B cell (primary cell): ENCODE results near the gene CATSPERE. TPM values are rescaled to one million over a fixed set of nuclear protein-coding genes. Genes with fewer than 3 reads are reported as not detected.

Experiments
- ATAC-seq: fragments of 200-7000 bp; cut with Tn5 transposase; one replicate; pipeline ENCODE4 v1.10.0; 2021; ENCODE audit warnings: low read depth, mild to moderate bottlenecking, moderate number of reproducible peaks, moderate library complexity
- CTCF ChIA-PET: fragments of 350-600 bp; sonication (Branson Sonifier 250); formaldehyde crosslinking; loops from one replicate; lab custom pipeline; 2021; ENCODE audit warnings: antibody characterized with exemption, inconsistent platforms; lab: Charles Lee
- POLR2A ChIA-PET: fragments of 350-600 bp; sonication (Branson Sonifier 250); formaldehyde crosslinking; loops from one replicate; lab custom pipeline; 2021; ENCODE audit warnings: antibody characterized with exemption; lab: Charles Lee
- DNase-seq: peaks from one replicate; pipeline ENCODE4 v3.0.0; 2013
- H2AFZ ChIP-seq: 2 replicates; pipeline ENCODE4 v1.6.1; 2012; ENCODE audit warnings: mild to moderate bottlenecking, low read depth, low read length; ENCODE audit not compliant: insufficient read depth, poor library complexity, severe bottlenecking
- H3K27ac ChIP-seq, 2 donors: 1 replicate in 1 of 2; 2 replicates in 1 of 2; pipeline ENCODE4 v1.5.1; 2012 to 2013; ENCODE audit warnings: low read length in 2 of 2, mild to moderate bottlenecking in 2 of 2, moderate library complexity in 1 of 2
- H3K27me3 ChIP-seq, 4 experiments: fragments of 200-600 bp in 1 of 4; sonication (generic) in 1 of 4; replicated peaks in 1 of 4; 1 replicate in 2 of 4; 2 replicates in 2 of 4; pipeline versions ENCODE4 v1.6.1 to v1.7.0; 2013 to 2016; ENCODE audit warnings: low read length in 3 of 4, mild to moderate bottlenecking in 2 of 4, mixed read lengths in 1 of 4, moderate library complexity in 1 of 4; ENCODE audit not compliant: insufficient read depth in 4 of 4, control insufficient read depth in 3 of 4; ENCODE audit errors: control extremely low read depth in 1 of 4
- H3K36me3 ChIP-seq, 2 experiments: replicated peaks in 1 of 2; 1 replicate in 1 of 2; 2 replicates in 1 of 2; pipeline versions ENCODE4 v1.6.1 to v1.7.1; 2013; ENCODE audit warnings: low read length in 1 of 2; ENCODE audit not compliant: insufficient read depth in 2 of 2, control insufficient read depth in 1 of 2; ENCODE audit errors: control extremely low read depth in 1 of 2, extremely low read depth in 1 of 2
- H3K4me1 ChIP-seq, 2 donors: fragments of 200-600 bp in 1 of 2; sonication (generic) in 1 of 2; 1 replicate in 1 of 2; 2 replicates in 1 of 2; pipeline versions ENCODE4 v1.5.1 to v1.6.1; 2013 to 2017; ENCODE audit warnings: low read length in 2 of 2; ENCODE audit not compliant: control insufficient read depth in 2 of 2, insufficient read depth in 2 of 2
- H3K4me2 ChIP-seq: replicated peaks from 2 replicates; pipeline ENCODE3; 2012; ENCODE audit warnings: mild to moderate bottlenecking, low read depth, low read length; ENCODE audit not compliant: poor library complexity, severe bottlenecking
- H3K4me3 ChIP-seq, 5 experiments: fragments of 200-600 bp in 1 of 5; sonication (generic) in 1 of 5; 1 replicate in 3 of 5; 2 replicates in 2 of 5; pipeline versions ENCODE4 v1.5.1 to v1.7.0; 2011 to 2016; ENCODE audit warnings: low read length in 4 of 5, mild to moderate bottlenecking in 4 of 5, low read depth in 2 of 5, control low read depth in 1 of 5, moderate library complexity in 1 of 5; ENCODE audit not compliant: insufficient read depth in 1 of 5; ENCODE audit errors: control extremely low read depth in 1 of 5, extremely low read depth in 1 of 5
- H3K79me2 ChIP-seq: fragments of 200-600 bp; sonication (generic); one replicate; pipeline ENCODE4 v1.6.0; 2016; ENCODE audit warnings: low read length; ENCODE audit not compliant: control insufficient read depth, insufficient read depth
- H3K9ac ChIP-seq: fragments of 200-600 bp; sonication (generic); 2 replicates; pipeline ENCODE4 v1.6.1; 2017; ENCODE audit warnings: mild to moderate bottlenecking, low read length, moderate library complexity
- H3K9me3 ChIP-seq, 3 donors: one replicate each; pipeline versions ENCODE4 v1.6.1 to v1.7.1; 2013; ENCODE audit warnings: low read length in 2 of 3; ENCODE audit not compliant: control insufficient read depth in 2 of 3, insufficient read depth in 1 of 3; ENCODE audit errors: control extremely low read depth in 1 of 3
- H4K20me1 ChIP-seq: 2 replicates; pipeline ENCODE4 v1.6.0; 2012; ENCODE audit warnings: mild to moderate bottlenecking, low read length; ENCODE audit not compliant: insufficient read depth, control insufficient read depth, poor library complexity, severe bottlenecking
- H3K27ac Mint-ChIP-seq: one replicate; pipeline ENCODE4 v1.8.0; 2021; ENCODE audit warnings: mixed read lengths
- H3K27me3 Mint-ChIP-seq: one replicate; pipeline ENCODE4 v1.8.0; 2021; ENCODE audit warnings: mixed read lengths
- H3K4me1 Mint-ChIP-seq: one replicate; pipeline ENCODE4 v1.8.0; 2021; ENCODE audit warnings: mixed read lengths
- H3K4me3 Mint-ChIP-seq: one replicate; pipeline ENCODE4 v1.8.0; 2021; ENCODE audit warnings: mixed read lengths
- H3K9me3 Mint-ChIP-seq: one replicate; pipeline ENCODE4 v1.8.0; 2022; ENCODE audit warnings: mixed read lengths; ENCODE audit not compliant: insufficient read depth
- EZH2 ChIP-seq: IDR thresholded peaks from 2 replicates; pipeline ENCODE4 v1.6.1; 2012; ENCODE audit warnings: borderline replicate concordance, low read depth, mild to moderate bottlenecking, moderate library complexity, low read length; ENCODE audit not compliant: insufficient read depth, poor library complexity, severe bottlenecking
- WGBS: methylation state at CpG from one replicate; pipeline ENCODE4 v1.1.5; 2013; ENCODE audit warnings: missing lambda C conversion rate; ENCODE audit not compliant: insufficient coverage; 5-methylcytosine and 5-hydroxymethylcytosine counted together
- intact Hi-C: fragments of 100-400 bp; cut with micrococcal nuclease; formaldehyde crosslinking; loops from one replicate; pipeline ENCODE4 v1.10.0; 2022
- polyA plus RNA-seq: library from polyadenylated mRNA; depleted of rRNA; stranded (reverse); fragments of >200 nt; gene quantifications from 2 replicates; pipeline ENCODE4 v1.2.3, GENCODE V29; 2012
- total RNA-seq, 2 donors: library from RNA; stranded (reverse); fragments of 120-200 nt in 1 of 2; gene quantifications; 1 replicate in 1 of 2; 2 replicates in 1 of 2; pipeline versions ENCODE4 v1.2.3 to v1.2.4, GENCODE V29; 2013 to 2022
- TF ChIP-seq, protein P1 (sequence below): fragments of 200-600 bp; IDR thresholded peaks from one replicate; pipeline ENCODE4 v1.8.0; 2022; ENCODE audit warnings: antibody characterized with exemption, mild to moderate bottlenecking

The CATSPERE gene
- total and polyA plus RNA-seq, 2 donors (not counting 1 experiment from before 2014, with no cell fraction given), result 0.82 to 3.1 TPM

GRCh38 chr1:244437086-244437468, 24.0 kb upstream of the CATSPERE start:
- Histone ChIP-seq H4K20me1 (peaks cover 52% of the 10 kb centered on the region), H3K27ac (no peak overlapping the region), H3K4me2 (no peak overlapping the region), H3K36me3 (peaks cover 8 to 39% of the 10 kb centered on the region in 2 experiments), H2AFZ (no peak overlapping the region), H3K27me3 (no peaks in the 10 kb centered on the region), H3K9me3 (no peaks in the 10 kb centered on the region), H3K79me2 (peaks cover 52% of the 10 kb centered on the region), H3K4me1 (no peaks in the 10 kb centered on the region), H3K4me3 (no peak overlapping the region), H3K9ac (no peak overlapping the region)
- Mint-ChIP-seq H3K4me3 (no peak overlapping the region), H3K27me3 (no peaks in the 10 kb centered on the region), H3K4me1 (peaks cover 6% of the 10 kb centered on the region), H3K9me3 (no peaks in the 10 kb centered on the region), H3K27ac (no peak overlapping the region)
- intact Hi-C loops, result no loop called here
- no peak for TF ChIP-seq EZH2
- TF ChIP-seq, protein P1, sequence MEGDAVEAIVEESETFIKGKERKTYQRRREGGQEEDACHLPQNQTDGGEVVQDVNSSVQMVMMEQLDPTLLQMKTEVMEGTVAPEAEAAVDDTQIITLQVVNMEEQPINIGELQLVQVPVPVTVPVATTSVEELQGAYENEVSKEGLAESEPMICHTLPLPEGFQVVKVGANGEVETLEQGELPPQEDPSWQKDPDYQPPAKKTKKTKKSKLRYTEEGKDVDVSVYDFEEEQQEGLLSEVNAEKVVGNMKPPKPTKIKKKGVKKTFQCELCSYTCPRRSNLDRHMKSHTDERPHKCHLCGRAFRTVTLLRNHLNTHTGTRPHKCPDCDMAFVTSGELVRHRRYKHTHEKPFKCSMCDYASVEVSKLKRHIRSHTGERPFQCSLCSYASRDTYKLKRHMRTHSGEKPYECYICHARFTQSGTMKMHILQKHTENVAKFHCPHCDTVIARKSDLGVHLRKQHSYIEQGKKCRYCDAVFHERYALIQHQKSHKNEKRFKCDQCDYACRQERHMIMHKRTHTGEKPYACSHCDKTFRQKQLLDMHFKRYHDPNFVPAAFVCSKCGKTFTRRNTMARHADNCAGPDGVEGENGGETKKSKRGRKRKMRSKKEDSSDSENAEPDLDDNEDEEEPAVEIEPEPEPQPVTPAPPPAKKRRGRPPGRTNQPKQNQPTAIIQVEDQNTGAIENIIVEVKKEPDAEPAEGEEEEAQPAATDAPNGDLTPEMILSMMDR, result no peak
- ChIA-PET POLR2A (no interaction called here), CTCF (no interaction called here)
- DNase-seq (no peak), ATAC-seq (no peak)

GRCh38 chr1:244439391-244440032, 21.6 kb upstream of the CATSPERE start:
- ChIA-PET POLR2A (no interaction called here), CTCF (no interaction called here)
- Mint-ChIP-seq H3K27ac (no peak overlapping the region), H3K4me1 (peaks cover 12% of the 10 kb centered on the region), H3K27me3 (no peaks in the 10 kb centered on the region), H3K4me3 (no peak overlapping the region), H3K9me3 (no peaks in the 10 kb centered on the region)
- Histone ChIP-seq H3K36me3 (peaks cover 8 to 31% of the 10 kb centered on the region in 2 experiments), H3K9ac (no peak overlapping the region), H4K20me1 (peaks cover 71% of the 10 kb centered on the region), H3K4me2 (no peak overlapping the region), H3K9me3 (no peaks in the 10 kb centered on the region), H3K4me3 (no peak overlapping the region), H3K27me3 (no peaks in the 10 kb centered on the region), H3K27ac (no peak overlapping the region), H3K79me2 (peaks cover 64% of the 10 kb centered on the region), H3K4me1 (no peaks in the 10 kb centered on the region), H2AFZ (no peak overlapping the region)
- no peak for DNase-seq
- intact Hi-C loops, result no loop called here
- ATAC-seq, result no peak
- 92% methylated on average over 6 of the region's 8 CpGs for WGBS
- TF ChIP-seq, protein P1, result no peak
- no peak for TF ChIP-seq EZH2
